PC-3 (cell line): ENCODE data around the gene CEP76.

Experiments used
- EZH2 ChIP-seq: fragments of 300-600 bp; sonication (generic); IDR thresholded peaks from one replicate; pipeline ENCODE4 v1.6.1; 2017; ENCODE audit warnings: antibody characterized with exemption, mild to moderate bottlenecking, low read length; ENCODE audit not compliant: unreplicated experiment
- EZH2phosphoT487 ChIP-seq: fragments of 300-600 bp; sonication (generic); IDR thresholded peaks from 2 replicates; pipeline ENCODE4 v1.6.1; 2018; ENCODE audit warnings: mild to moderate bottlenecking, antibody characterized with exemption, low read length, borderline replicate concordance
- TF ChIP-seq, protein P1 (sequence below): fragments of 300-600 bp; sonication (generic); conservative IDR thresholded peaks from 2 replicates; pipeline ENCODE4 v1.5.1; 2017; ENCODE audit warnings: antibody characterized with exemption, low read depth, mild to moderate bottlenecking, low read length

DNA sequence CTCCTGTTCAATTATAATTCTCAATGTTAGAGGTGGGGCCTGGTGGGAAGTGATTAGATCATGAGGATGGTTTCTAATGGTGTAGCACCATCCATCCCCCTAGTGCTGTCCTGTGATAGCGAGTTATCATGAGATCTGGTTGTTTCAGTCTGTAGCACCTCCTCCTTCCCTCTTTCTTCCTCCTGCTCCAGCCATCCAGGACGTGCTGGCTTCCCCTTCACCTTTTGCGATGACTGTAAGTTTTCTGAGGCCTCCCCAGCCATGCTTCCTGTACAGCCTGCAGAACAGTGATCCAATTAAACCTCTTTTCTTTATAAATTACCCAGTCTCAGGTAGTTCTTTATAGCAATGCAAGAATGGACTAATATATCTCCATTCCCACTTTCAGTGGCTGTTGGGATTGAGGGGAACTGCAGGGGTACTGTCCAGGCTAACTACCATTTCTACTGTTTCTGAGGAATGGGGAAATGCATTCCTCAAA is 63.8 kb downstream of the CEP76 start:
- TF ChIP-seq, protein P1, sequence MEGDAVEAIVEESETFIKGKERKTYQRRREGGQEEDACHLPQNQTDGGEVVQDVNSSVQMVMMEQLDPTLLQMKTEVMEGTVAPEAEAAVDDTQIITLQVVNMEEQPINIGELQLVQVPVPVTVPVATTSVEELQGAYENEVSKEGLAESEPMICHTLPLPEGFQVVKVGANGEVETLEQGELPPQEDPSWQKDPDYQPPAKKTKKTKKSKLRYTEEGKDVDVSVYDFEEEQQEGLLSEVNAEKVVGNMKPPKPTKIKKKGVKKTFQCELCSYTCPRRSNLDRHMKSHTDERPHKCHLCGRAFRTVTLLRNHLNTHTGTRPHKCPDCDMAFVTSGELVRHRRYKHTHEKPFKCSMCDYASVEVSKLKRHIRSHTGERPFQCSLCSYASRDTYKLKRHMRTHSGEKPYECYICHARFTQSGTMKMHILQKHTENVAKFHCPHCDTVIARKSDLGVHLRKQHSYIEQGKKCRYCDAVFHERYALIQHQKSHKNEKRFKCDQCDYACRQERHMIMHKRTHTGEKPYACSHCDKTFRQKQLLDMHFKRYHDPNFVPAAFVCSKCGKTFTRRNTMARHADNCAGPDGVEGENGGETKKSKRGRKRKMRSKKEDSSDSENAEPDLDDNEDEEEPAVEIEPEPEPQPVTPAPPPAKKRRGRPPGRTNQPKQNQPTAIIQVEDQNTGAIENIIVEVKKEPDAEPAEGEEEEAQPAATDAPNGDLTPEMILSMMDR: no peak
- TF ChIP-seq EZH2: no peak
- TF ChIP-seq EZH2phosphoT487: no peak
